Measurements from ENCODE around the gene PTBP3. TPM values are rescaled to one million over a fixed set of nuclear protein-coding genes. Genes with fewer than 3 reads are reported as not detected.

The PTBP3 gene
- total and polyA plus RNA-seq, 2 of the 13 experiments (the other 11 are each of a cell fraction or from before 2014, with no cell fraction given): 52.8 to 61.1 TPM

DNA sequence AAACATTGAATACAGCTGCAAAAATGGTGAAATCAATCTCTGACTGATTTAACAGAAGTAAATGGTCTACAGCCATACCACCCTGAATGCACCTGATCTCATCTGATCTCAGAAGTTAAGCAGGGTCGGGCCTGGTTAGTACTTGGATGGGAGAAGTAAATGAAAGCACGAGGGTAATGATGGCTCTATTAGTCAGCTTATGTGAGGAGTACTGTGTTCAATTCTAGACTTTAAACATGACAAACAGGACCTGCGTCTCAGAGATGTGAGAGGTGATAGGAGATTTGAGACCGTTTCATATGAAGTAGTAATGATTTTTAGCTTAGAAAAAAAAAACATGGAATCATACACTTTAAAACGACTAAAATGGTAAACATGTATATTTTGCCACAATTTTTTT is 81.2 kb downstream of the PTBP3 start (continued):
- TF ChIP-seq, protein P1, sequence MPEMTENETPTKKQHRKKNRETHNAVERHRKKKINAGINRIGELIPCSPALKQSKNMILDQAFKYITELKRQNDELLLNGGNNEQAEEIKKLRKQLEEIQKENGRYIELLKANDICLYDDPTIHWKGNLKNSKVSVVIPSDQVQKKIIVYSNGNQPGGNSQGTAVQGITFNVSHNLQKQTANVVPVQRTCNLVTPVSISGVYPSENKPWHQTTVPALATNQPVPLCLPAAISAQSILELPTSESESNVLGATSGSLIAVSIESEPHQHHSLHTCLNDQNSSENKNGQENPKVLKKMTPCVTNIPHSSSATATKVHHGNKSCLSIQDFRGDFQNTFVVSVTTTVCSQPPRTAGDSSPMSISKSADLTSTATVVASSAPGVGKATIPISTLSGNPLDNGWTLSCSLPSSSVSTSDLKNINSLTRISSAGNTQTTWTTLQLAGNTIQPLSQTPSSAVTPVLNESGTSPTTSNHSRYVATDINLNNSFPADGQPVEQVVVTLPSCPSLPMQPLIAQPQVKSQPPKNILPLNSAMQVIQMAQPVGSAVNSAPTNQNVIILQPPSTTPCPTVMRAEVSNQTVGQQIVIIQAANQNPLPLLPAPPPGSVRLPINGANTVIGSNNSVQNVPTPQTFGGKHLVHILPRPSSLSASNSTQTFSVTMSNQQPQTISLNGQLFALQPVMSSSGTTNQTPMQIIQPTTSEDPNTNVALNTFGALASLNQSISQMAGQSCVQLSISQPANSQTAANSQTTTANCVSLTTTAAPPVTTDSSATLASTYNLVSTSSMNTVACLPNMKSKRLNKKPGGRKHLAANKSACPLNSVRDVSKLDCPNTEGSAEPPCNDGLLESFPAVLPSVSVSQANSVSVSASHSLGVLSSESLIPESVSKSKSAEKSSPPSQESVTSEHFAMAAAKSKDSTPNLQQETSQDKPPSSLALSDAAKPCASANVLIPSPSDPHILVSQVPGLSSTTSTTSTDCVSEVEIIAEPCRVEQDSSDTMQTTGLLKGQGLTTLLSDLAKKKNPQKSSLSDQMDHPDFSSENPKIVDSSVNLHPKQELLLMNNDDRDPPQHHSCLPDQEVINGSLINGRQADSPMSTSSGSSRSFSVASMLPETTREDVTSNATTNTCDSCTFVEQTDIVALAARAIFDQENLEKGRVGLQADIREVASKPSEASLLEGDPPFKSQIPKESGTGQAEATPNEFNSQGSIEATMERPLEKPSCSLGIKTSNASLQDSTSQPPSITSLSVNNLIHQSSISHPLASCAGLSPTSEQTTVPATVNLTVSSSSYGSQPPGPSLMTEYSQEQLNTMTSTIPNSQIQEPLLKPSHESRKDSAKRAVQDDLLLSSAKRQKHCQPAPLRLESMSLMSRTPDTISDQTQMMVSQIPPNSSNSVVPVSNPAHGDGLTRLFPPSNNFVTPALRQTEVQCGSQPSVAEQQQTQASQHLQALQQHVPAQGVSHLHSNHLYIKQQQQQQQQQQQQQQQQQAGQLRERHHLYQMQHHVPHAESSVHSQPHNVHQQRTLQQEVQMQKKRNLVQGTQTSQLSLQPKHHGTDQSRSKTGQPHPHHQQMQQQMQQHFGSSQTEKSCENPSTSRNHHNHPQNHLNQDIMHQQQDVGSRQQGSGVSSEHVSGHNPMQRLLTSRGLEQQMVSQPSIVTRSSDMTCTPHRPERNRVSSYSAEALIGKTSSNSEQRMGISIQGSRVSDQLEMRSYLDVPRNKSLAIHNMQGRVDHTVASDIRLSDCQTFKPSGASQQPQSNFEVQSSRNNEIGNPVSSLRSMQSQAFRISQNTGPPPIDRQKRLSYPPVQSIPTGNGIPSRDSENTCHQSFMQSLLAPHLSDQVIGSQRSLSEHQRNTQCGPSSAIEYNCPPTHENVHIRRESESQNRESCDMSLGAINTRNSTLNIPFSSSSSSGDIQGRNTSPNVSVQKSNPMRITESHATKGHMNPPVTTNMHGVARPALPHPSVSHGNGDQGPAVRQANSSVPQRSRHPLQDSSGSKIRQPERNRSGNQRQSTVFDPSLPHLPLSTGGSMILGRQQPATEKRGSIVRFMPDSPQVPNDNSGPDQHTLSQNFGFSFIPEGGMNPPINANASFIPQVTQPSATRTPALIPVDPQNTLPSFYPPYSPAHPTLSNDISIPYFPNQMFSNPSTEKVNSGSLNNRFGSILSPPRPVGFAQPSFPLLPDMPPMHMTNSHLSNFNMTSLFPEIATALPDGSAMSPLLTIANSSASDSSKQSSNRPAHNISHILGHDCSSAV (CRISPR knock-in tag; IDR thresholded peaks at IDR 0.05; ENCODE audit: borderline replicate concordance): no peak
- TF ChIP-seq ZNF101 (CRISPR knock-in tag; IDR thresholded peaks at IDR 0.05; ENCODE audit: borderline replicate concordance, low read depth) (no peak), ZNF670 (CRISPR knock-in tag; IDR thresholded peaks at IDR 0.05; ENCODE audit: borderline replicate concordance) (no peak), RELA (CRISPR knock-in tag; IDR thresholded peaks at IDR 0.05) (no peak), ZNF564 (CRISPR knock-in tag; IDR thresholded peaks at IDR 0.05) (no peak), HNRNPH1 (optimal IDR thresholded peaks at IDR 0.05; ENCODE audit: low read depth, low read length) (no peak), HOXA3 (CRISPR knock-in tag; IDR thresholded peaks at IDR 0.05) (no peak)
- TF ChIP-seq, protein P2, sequence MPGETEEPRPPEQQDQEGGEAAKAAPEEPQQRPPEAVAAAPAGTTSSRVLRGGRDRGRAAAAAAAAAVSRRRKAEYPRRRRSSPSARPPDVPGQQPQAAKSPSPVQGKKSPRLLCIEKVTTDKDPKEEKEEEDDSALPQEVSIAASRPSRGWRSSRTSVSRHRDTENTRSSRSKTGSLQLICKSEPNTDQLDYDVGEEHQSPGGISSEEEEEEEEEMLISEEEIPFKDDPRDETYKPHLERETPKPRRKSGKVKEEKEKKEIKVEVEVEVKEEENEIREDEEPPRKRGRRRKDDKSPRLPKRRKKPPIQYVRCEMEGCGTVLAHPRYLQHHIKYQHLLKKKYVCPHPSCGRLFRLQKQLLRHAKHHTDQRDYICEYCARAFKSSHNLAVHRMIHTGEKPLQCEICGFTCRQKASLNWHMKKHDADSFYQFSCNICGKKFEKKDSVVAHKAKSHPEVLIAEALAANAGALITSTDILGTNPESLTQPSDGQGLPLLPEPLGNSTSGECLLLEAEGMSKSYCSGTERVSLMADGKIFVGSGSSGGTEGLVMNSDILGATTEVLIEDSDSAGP (CRISPR knock-in tag; IDR thresholded peaks at IDR 0.05; ENCODE audit: borderline replicate concordance): no peak
